Testis (tissue), 3 donors: ENCODE measurements around the gene KIF16B. TPM values are rescaled to one million over a fixed set of nuclear protein-coding genes. Genes with fewer than 3 reads are reported as not detected.

ENCODE experiments used
- DNase-seq: peaks from one replicate; pipeline ENCODE4 v3.0.0-alpha.2; 2019
- H3K27ac ChIP-seq, 2 donors: fragments of 200-600 bp; sonication (generic); one replicate each; pipeline ENCODE4 v1.5.1; 2019
- H3K27me3 ChIP-seq: fragments of 200-600 bp; sonication (generic); one replicate; pipeline ENCODE4 v1.5.1; 2019
- H3K36me3 ChIP-seq: fragments of 200-600 bp; sonication (generic); one replicate; pipeline ENCODE4 v1.5.1; 2017; ENCODE audit warnings: low read depth; ENCODE audit errors: missing control alignments
- H3K4me1 ChIP-seq: fragments of 200-600 bp; sonication (generic); one replicate; pipeline ENCODE4 v1.5.1; 2019
- H3K4me3 ChIP-seq, 2 donors: fragments of 200-600 bp; sonication (generic); one replicate each; pipeline ENCODE4 v1.5.1; 2017 to 2019
- H3K9me3 ChIP-seq: fragments of 200-600 bp; sonication (generic); one replicate; pipeline ENCODE4 v1.5.1; 2017
- POLR2A ChIP-seq: fragments of 450-650 bp; IDR thresholded peaks from one replicate; pipeline ENCODE4 v1.6.1; 2017; ENCODE audit warnings: antibody characterized with exemption, mild to moderate bottlenecking, moderate library complexity
- WGBS, 2 donors: methylation state at CpG; one replicate each; pipeline ENCODE4 v1.1.5; 2018; 5-methylcytosine and 5-hydroxymethylcytosine counted together
- intact Hi-C: fragments of 100-400 bp; cut with DNase I; formaldehyde crosslinking; loops from one replicate; pipeline ENCODE4 v1.15.1; 2023; ENCODE audit warnings: low total_unique reads
- polyA plus RNA-seq: library from polyadenylated mRNA; stranded (reverse); fragments of 350-450 nt; fragmentation: Illumina TruSeq; extraction: RNeasy Lipid Tissue Mini Kit (QIAGEN cat#74804); gene quantifications from one replicate; pipeline ENCODE4 v1.2.3, GENCODE V29; 2014; ENCODE audit warnings: low read depth, low replicate concordance; ENCODE audit not compliant: insufficient read depth
- total RNA-seq, 2 donors: library from RNA; depleted of rRNA; stranded (reverse); fragments of >200 nt; gene quantifications; one replicate each; pipeline ENCODE4 v1.2.3, GENCODE V29; 2016
- TF ChIP-seq, protein P1 (sequence below), 3 experiments: fragments of 450-650 bp in 2 of 3; fragments of 200-600 bp in 1 of 3; sonication (generic) in 1 of 3; IDR thresholded peaks; one replicate each; pipeline ENCODE4 v1.5.1; 2016 to 2019; ENCODE audit warnings: antibody characterized with exemption in 3 of 3, mild to moderate bottlenecking in 2 of 3, moderate library complexity in 1 of 3

KIF16B gene
- total and polyA plus RNA-seq, 3 donors from 2014 or later: 10.2 to 25.5 (median 22.3) TPM

DNA sequence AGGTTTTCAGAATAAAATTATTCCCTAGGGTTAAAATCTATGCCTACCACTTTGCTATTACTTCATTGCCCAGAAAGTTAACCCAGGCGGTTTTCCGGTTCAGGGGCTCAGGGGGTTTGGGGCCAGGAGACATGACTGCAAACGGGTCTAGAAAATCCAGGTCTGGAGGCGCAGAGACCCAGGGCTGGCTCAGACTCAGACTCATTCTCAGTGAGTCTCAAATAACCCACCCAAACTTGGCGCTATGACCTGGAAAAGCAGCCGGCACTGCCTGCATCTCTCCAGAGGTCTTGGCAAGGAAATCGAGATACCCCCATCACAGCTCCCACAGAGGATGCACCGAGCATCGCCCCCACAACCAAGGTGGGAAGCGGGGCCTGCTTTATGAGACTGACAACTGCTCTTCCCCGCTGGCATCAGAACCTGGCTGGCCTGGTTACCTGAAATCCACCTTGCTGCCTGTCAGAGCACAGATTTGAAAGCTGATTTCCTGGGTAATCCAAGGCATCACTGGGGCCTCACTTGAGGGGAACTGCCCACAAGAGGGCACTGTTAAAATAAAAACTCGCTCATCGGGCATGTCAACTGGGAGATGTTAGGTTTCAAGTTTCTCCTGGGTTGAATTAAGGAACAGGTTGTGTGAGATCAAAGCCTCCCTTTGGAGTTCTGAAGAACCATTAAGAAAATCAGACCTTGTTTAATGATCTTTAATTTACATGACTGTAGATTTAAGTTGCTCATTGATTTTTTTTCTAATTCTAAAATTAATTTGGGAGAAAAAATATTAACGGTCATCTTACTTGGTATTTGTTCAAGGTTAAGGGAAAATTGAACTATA lies 55.1 kb downstream of the KIF16B start:
- Histone ChIP-seq H3K27ac (no peak overlapping the region), H3K9me3 (no peaks in the 10 kb centered on the region), H3K4me3 (no peak overlapping the region), H3K36me3 (no peaks in the 10 kb centered on the region), H3K27me3 (no peaks in the 10 kb centered on the region), H3K4me1 (no peaks in the 10 kb centered on the region)
- 87 to 88% methylated on average over 10 to 14 of the region's 14 CpGs for WGBS, 2 donors
- peak; percentile 51 for DNase-seq
- intact Hi-C loops: no loop called here
- no peak for TF ChIP-seq POLR2A
- TF ChIP-seq, protein P1, sequence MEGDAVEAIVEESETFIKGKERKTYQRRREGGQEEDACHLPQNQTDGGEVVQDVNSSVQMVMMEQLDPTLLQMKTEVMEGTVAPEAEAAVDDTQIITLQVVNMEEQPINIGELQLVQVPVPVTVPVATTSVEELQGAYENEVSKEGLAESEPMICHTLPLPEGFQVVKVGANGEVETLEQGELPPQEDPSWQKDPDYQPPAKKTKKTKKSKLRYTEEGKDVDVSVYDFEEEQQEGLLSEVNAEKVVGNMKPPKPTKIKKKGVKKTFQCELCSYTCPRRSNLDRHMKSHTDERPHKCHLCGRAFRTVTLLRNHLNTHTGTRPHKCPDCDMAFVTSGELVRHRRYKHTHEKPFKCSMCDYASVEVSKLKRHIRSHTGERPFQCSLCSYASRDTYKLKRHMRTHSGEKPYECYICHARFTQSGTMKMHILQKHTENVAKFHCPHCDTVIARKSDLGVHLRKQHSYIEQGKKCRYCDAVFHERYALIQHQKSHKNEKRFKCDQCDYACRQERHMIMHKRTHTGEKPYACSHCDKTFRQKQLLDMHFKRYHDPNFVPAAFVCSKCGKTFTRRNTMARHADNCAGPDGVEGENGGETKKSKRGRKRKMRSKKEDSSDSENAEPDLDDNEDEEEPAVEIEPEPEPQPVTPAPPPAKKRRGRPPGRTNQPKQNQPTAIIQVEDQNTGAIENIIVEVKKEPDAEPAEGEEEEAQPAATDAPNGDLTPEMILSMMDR (IDR thresholded peaks at IDR 0.05): peak in 2 of 3 experiments; percentile 20 to 46

DNA sequence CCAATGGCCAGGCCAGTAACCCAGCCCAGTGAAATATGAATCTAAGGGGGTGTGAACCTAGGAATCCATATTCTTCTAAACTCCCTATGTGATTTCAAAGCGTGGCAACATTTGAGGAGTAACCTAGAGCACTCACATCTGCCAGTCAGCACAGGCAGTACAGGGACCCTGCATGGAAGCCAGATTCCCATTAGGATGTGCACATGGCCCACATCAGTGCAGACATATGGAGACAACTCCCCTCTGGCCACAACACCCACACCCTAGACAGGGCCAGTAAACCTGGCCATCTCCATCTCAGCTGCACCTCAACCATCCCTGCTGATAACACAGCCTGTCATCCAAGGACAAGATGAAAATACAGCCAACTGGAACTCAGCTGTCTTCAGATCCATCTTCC lies 56.5 kb downstream of the KIF16B start:
- no peak for TF ChIP-seq POLR2A
- TF ChIP-seq, protein P1 (IDR thresholded peaks at IDR 0.05): no peak
- no peaks in the 10 kb centered on the region for H3K27me3 ChIP-seq
- WGBS, 2 donors: 90% methylated on average over 1 of the region's 1 CpG; no CpG with 5 or more reads in 1 of the 2 donors
- H3K27ac ChIP-seq: no peak overlapping the region
- H3K9me3 ChIP-seq: no peaks in the 10 kb centered on the region
- DNase-seq: no peak
- H3K4me3 ChIP-seq: no peak overlapping the region
- intact Hi-C loops: no loop called here
- no peaks in the 10 kb centered on the region for H3K4me1 ChIP-seq
- H3K36me3 ChIP-seq: no peaks in the 10 kb centered on the region

DNA sequence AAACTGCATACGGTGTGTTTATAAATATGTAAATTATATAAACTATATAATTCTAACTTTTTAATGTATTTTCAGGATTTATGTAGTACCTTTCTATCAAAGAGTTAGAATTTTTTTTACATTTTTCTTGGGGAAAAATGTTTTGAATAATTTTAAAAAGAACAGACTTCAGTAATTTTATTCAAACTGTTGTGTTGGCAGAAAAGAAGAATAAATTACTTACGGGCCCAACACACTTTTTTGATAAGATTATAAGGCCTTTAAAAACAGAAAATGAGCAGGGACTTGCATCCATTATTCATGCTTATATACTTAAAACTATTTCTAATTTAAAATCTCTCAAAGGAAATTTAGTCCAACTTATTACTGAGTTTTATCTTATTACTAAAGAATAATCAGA lies 58.2 kb downstream of the KIF16B start:
- Histone ChIP-seq H3K4me3 (no peak overlapping the region), H3K36me3 (no peaks in the 10 kb centered on the region), H3K27ac (no peak overlapping the region), H3K4me1 (no peaks in the 10 kb centered on the region), H3K27me3 (no peaks in the 10 kb centered on the region), H3K9me3 (no peaks in the 10 kb centered on the region)
- WGBS, 2 donors: 68 to 79% methylated on average over 2 of the region's 2 CpGs
- no peak for DNase-seq
- intact Hi-C loops: no loop called here
- TF ChIP-seq, protein P1 (IDR thresholded peaks at IDR 0.05): no peak
- TF ChIP-seq POLR2A: no peak

DNA sequence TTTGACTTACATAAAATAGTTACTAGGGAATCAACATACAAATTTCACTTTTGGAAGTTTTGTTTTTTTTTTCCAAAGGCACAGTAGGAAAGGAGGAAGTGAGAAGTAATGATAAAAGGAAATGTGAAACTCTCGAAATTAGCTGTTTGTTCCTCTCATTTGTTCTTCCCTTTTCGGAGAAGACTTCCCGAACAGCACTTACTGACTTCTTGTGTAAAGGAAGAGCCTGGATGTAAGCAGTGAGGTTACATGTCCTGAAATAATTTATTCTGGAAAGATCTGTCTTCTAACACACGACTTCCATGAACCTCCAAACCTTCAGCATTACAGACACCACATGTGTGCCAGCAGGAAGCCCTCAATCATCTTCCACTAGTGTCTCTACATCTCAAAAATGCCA lies 59.1 kb downstream of the KIF16B start:
- H3K4me3 ChIP-seq: no peak overlapping the region
- no peaks in the 10 kb centered on the region for H3K9me3 ChIP-seq
- no peaks in the 10 kb centered on the region for H3K27me3 ChIP-seq
- WGBS, 2 donors: 66 to 78% methylated on average over 4 of the region's 4 CpGs
- no peak for DNase-seq
- H3K4me1 ChIP-seq: no peaks in the 10 kb centered on the region
- no peak overlapping the region for H3K27ac ChIP-seq
- no peak for TF ChIP-seq POLR2A
- TF ChIP-seq, protein P1 (IDR thresholded peaks at IDR 0.05): no peak
- H3K36me3 ChIP-seq: no peaks in the 10 kb centered on the region
- intact Hi-C loops: no loop called here

DNA sequence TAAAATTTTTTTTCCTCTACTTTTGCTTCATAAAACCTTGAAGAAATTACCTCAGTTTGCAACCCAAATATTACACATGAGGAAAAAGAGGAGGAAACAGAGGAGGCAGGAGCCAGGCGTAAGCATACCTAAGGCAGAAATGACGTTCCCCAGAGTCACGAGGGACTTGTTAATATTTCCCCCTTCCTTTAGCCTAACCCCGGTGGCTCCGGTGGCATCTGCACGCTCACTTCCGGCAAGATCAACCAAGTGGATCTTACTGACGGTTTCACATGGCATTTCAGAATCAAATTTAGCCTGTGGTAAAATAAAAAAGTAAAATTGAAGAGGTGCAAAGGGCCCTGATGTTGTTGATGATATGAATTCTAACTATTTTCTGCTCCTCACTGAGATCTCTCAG lies 67.4 kb downstream of the KIF16B start:
- intact Hi-C loops: no loop called here
- TF ChIP-seq, protein P1 (IDR thresholded peaks at IDR 0.05): no peak
- no peak for TF ChIP-seq POLR2A
- no peaks in the 10 kb centered on the region for H3K36me3 ChIP-seq
- H3K27ac ChIP-seq: no peak overlapping the region
- WGBS, 2 donors: 84 to 95% methylated on average over 8 of the region's 8 CpGs
- H3K9me3 ChIP-seq: no peaks in the 10 kb centered on the region
- DNase-seq: no peak
- no peaks in the 10 kb centered on the region for H3K4me1 ChIP-seq
- no peak overlapping the region for H3K4me3 ChIP-seq
- no peaks in the 10 kb centered on the region for H3K27me3 ChIP-seq
